Epidermal melanocyte (primary cell): ENCODE data around the gene TRPV6.

ENCODE experiments used
- DNase-seq: peaks from one replicate; pipeline ENCODE4 v3.0.0; 2011; ENCODE audit warnings: low spot score; ENCODE audit not compliant: insufficient read length

Gene TRPV6

DNA sequence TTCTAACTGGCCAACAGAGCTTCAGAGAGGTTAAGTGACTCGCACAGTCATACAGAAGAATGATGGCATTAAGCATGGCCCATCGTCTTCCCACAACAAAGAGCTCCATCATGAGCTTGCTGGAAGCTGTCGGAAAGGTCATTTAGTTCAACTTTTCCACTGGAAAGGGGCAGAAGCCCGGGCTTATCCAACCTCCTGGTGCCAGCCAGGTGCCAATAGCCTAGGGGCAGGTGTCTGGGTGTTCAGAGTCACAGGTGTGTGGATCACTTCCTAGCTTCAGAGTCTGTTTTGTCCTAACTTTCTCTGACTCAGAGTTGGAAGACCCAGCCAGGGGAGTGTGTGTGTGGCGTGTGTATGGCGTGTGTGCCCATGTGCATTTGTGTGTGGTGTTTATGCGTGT, 1.3 kb upstream of the TRPV6 start:
- DNase-seq = no peak

DNA sequence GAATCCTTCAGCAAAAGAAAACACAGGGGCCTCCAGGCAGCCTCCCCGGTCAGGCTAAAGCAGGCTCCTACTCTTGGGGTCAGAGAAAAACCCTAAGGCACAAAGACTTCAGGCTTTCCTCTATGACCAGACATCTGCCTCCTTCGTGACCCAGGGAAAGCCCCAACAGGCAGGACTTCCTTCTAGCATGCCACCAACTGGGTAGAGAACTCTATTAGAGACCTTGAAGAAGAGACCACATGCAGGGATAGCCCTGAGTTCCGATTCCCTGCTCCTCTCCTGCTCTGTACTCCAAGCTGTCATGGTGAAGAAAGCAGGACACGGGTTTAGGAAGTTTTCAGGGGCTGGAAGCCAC, 1.3 kb downstream of the TRPV6 start:
- no peak for DNase-seq

DNA sequence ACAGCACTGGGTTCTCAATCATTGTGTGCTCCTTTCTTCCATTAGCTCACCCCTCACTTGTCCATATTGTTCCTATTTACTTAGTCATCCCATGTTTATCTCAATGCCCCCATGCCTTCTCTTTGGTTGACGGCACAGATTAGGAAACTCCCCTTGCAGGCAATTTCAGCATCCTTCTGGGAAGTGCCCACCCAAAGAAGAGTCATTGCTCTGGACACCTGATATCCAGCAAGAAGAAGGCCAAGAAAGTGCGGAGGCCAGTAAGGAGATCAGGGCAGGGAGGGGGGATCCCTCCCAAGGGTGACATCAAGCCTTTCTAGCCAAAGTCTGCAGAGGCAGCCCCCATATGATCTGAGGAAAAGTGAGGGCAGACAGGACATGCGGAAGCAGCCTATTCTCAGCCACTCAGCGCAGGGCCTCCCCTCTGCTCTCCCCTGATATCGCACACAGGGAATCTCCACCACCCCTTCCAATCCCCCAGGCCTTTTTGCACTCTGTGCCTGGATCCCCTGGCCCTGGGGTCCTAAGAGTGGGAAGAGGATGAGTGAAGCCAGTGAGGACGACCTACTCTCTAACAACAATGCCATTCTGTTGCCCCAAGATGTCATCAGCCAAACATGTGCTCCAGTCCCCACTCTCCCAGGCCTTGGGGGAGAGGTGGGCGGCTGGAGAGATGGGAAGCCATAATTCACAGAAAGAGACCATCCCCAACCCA, 1.8 kb downstream of the TRPV6 start:
- no peak for DNase-seq

- no peak for DNase-seq
Measured at GRCh38 chr7:142883145-142883544, 2.4 kb downstream of the TRPV6 start.

GRCh38 chr7:142882338-142882678, 3.2 kb downstream of the TRPV6 start:
- DNase-seq = no peak

- DNase-seq = no peak
Measured at GRCh38 chr7:142881586-142882337, 3.8 kb downstream of the TRPV6 start.

GRCh38 chr7:142880876-142881505, 4.6 kb downstream of the TRPV6 start:
- no peak for DNase-seq

DNA sequence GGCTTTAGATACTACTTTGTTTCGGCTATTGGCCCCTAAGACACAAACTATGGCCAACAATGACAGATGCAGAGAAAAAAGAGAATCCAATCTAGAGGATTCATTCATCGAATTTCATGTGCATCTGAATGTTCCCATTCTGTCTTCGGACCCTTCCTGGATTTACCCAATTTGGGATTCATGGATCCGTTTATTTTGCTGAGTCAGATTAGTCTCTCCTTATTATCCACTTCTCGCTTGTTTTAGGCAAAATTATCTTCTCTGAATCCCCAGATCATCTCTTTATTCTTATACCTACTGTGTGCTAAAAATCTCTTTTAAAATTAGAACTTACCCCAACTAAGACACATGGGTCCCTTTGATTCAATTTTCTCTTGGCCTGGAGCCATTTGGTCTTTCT, 6.5 kb downstream of the TRPV6 start:
- no peak for DNase-seq

DNA sequence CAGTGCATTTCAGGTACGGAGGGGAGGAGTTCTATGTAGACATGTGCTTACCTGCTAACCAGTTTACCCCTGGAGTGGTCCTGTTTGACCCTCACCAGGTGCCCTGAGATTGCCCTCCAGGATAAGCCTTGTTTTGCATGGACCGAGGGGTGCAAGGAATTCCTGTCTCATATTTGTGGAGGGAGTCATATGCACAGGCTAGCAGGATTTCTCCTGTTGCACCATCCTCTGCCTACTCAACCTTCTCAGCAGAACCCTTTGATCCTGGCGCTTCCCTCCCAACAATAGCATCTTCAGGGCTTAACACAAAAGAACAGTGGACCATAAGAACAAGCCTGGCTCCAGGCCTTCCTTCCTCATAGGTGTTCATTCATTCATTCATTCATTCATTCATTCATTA, 7.2 kb downstream of the TRPV6 start:
- DNase-seq = no peak

GRCh38 chr7:142876991-142877910, 8.3 kb downstream of the TRPV6 start:
- no peak for DNase-seq

DNA sequence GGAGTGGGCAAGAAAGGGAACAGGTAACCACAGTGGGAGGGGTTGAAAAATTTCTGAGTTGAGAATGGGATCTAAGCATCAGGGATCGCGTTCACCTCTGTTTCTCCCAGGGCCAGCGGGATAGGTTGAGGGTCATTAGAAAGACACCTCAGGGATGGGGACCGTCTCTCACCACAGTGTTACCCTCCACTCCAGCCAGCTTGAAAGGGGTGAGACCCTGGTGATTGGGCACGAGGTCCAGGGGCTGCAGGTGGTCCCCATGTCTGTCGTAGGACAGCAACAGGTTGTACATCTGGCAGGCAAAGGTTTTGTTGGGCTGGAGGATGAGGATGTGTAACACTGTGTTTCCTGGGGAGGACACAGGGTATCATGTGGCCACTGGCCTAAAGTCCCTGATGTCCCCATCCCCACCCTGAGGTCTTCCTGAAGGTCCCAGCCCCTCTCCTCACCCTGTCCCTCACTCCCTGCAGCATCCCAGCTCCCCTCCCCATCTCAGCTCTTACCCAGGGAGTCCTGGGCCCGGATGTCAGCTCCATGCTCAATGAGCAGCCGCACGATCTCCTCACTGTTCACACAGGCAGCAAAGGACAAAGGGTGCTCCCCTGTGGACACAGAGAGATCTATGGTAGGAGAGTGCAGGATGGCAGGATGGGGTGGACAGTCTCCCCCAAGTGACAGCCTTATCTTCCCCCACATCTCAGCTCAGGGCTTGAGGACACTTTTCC, 9.1 kb downstream of the TRPV6 start:
- DNase-seq = no peak

DNA sequence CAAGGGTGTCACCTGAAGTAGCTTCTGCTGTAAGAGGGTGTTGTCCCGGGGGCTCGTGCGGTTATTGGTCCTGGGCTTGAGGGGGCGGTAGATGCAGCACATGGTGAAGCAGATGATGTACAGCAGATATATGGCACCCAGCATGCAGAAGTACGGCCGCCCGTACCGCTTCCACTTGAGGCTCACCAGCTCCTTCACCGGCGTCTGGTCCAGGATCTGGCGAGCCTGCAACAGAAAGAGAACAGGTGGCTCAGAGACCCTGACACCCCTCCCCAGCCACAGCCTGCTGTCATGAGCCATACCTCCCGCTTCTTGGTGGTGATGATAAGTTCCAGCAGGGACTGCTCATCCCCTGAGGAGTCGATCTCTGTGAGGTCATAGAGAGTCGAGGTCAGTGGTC, 10.1 kb downstream of the TRPV6 start:
- DNase-seq = no peak

DNA sequence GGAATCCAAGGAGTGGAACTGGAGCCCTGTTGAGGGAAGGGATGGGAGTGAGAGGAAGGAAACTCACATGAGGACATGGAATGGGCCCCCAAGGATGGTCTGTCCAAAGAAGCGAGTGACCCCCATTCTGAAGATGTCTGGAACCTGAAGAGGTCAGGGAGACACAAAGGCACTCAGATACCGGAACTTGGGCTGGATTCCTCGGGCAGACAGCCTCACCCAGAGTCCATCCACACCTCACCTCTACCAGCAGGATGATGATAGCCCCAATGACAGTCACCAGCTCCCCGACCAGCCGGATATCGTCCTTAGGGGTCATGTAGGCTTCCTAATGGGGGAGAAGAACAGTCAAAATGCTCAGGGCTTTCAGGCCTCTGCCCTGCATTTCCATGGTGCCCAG, 10.7 kb downstream of the TRPV6 start:
- DNase-seq = no peak

DNA sequence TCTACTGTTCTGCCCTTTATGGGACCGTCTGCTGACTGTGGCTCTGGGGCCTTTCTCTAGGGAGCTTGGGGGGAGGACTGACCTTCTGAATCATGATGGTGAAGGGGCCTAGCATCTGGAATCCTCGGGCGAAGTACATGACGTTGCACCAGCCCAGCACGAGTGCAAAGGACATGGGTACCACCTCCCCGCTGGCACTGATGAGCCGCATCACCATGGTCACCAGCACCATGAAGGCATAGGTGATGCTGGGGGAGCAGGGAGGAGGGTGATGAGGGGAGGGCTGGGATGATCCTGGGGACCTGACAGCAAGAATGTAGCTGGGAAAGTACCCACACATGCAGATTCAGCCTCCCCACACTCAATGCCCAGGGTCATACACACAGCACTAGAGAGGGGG, 11.1 kb downstream of the TRPV6 start:
- no peak for DNase-seq

DNA sequence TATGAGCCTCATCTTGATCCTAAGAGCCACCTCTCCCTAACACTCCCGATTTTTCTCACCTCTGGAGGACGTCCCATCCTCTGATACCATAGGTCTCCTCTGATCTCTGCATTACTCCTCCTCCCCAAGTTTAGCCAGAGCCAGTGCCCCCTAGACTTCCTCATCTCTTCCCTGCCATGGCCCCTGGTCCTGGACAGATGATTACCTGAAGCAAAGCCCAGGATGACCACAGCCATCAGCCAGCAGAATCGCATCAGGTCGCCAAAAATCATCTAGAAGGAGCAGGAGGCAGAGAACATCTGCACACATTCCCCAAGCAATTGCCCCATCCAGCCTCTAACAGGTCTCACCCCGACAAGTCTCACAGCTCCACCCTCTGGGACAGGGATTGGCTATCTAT, 11.7 kb downstream of the TRPV6 start:
- DNase-seq = no peak

DNA sequence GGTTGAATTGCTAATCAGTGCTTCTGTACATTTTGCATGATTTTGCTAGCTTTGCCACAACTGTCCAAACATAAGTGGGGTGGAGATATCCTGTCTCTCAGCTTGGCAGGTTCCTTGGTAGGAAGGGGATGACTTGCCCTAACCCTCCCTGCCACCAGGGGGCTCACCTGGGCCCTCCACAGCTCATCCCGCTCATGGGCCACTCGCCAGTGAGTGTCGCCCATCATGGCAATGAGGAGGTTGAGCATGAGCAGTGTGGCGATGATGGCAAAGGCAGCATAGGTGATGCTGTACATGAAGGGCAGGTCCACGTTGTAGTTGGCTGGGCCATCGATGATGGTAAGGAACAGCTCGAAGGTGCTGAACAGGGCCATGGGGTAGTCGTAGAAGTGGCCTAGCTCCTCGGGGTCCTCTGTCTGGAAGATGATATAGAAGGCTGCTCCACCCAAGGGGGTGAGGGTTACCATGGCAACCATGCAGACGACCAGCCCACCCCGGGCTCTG, 12.2 kb downstream of the TRPV6 start:
- no peak for DNase-seq

DNA sequence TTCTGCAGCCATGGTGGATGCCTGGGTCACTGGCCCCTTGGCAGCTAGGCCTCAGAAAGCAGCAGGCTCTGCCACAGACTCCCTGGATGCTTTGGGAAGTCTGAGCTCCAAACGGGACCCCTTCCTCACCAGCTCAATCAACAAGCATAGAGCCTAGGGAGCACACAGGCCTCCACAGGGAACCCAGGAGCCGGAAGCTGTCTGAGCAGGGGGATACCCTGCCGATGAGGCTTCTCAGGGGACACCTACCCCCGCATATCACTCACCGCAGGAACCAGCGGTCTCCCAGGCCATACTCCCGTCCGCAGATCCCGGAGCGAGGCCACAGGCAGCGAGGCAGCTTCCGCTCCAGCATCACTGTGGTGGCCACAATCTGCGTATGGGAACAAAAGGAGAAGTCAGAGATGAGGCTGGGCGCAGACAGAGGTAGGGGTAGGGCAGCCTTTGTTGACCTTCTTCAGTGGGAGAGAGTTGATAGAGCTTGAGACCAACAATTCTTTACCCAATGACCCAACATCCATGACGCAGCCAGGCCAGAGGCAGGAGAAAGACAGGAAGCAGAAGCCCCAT, 13.4 kb downstream of the TRPV6 start:
- no peak for DNase-seq

GRCh38 chr7:142871260-142872105, 14.1 kb downstream of the TRPV6 start:
- no peak for DNase-seq

- no peak for DNase-seq
Measured at GRCh38 chr7:142870566-142871259, 14.8 kb downstream of the TRPV6 start.
